ENCODE measurements around the gene NAV2.

GRCh38 chr11:19669511-19669910 lies 43.1 kb upstream of the NAV2 start:
- TF ChIP-seq CTCF (IDR thresholded peaks at IDR 0.05) (no peak), POLR2A (IDR thresholded peaks at IDR 0.05) (no peak)
